ENCODE data around the gene AP2S1.

AP2S1 gene

DNA sequence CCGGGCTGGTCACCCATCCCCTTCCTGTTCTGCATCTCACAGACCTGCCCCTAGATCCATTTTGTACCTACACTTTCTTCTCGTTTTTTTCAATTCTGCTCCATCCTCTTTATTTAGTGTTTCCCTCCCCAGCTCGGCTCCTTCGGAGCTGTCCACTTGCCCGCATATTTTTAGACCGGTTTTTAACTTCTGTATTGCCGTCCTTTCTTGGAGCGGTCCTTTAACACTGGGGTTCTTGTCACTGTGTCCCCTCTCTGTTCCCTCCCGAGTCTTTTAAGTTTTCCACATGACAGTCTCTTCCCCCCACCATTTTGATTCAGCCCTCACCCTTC, 11.8 kb upstream of the AP2S1 start:
- DNase-seq (ENCODE audit: low read depth in 1 of 2, low spot score in 1 of 2): no peak
- Histone ChIP-seq H3K27ac (replicated peaks) (no peak overlapping the region), H3K4me3 (replicated peaks; ENCODE audit: insufficient read depth, low read length) (peak overlapping the region; percentile 84), H3K27me3 (ENCODE audit: insufficient read depth, poor library complexity, severe bottlenecking) (no peaks in the 10 kb centered on the region)
- TF ChIP-seq, protein P1, sequence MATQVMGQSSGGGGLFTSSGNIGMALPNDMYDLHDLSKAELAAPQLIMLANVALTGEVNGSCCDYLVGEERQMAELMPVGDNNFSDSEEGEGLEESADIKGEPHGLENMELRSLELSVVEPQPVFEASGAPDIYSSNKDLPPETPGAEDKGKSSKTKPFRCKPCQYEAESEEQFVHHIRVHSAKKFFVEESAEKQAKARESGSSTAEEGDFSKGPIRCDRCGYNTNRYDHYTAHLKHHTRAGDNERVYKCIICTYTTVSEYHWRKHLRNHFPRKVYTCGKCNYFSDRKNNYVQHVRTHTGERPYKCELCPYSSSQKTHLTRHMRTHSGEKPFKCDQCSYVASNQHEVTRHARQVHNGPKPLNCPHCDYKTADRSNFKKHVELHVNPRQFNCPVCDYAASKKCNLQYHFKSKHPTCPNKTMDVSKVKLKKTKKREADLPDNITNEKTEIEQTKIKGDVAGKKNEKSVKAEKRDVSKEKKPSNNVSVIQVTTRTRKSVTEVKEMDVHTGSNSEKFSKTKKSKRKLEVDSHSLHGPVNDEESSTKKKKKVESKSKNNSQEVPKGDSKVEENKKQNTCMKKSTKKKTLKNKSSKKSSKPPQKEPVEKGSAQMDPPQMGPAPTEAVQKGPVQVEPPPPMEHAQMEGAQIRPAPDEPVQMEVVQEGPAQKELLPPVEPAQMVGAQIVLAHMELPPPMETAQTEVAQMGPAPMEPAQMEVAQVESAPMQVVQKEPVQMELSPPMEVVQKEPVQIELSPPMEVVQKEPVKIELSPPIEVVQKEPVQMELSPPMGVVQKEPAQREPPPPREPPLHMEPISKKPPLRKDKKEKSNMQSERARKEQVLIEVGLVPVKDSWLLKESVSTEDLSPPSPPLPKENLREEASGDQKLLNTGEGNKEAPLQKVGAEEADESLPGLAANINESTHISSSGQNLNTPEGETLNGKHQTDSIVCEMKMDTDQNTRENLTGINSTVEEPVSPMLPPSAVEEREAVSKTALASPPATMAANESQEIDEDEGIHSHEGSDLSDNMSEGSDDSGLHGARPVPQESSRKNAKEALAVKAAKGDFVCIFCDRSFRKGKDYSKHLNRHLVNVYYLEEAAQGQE (IDR thresholded peaks at IDR 0.05; ENCODE audit: insufficient replicate concordance, low read depth): peak; percentile 67
- TF ChIP-seq, protein P2, sequence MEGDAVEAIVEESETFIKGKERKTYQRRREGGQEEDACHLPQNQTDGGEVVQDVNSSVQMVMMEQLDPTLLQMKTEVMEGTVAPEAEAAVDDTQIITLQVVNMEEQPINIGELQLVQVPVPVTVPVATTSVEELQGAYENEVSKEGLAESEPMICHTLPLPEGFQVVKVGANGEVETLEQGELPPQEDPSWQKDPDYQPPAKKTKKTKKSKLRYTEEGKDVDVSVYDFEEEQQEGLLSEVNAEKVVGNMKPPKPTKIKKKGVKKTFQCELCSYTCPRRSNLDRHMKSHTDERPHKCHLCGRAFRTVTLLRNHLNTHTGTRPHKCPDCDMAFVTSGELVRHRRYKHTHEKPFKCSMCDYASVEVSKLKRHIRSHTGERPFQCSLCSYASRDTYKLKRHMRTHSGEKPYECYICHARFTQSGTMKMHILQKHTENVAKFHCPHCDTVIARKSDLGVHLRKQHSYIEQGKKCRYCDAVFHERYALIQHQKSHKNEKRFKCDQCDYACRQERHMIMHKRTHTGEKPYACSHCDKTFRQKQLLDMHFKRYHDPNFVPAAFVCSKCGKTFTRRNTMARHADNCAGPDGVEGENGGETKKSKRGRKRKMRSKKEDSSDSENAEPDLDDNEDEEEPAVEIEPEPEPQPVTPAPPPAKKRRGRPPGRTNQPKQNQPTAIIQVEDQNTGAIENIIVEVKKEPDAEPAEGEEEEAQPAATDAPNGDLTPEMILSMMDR (IDR thresholded peaks at IDR 0.05; ENCODE audit: insufficient read depth, low read length): no peak
- no peak for TF ChIP-seq GABPA (IDR thresholded peaks at IDR 0.05; ENCODE audit: low read depth)

DNA sequence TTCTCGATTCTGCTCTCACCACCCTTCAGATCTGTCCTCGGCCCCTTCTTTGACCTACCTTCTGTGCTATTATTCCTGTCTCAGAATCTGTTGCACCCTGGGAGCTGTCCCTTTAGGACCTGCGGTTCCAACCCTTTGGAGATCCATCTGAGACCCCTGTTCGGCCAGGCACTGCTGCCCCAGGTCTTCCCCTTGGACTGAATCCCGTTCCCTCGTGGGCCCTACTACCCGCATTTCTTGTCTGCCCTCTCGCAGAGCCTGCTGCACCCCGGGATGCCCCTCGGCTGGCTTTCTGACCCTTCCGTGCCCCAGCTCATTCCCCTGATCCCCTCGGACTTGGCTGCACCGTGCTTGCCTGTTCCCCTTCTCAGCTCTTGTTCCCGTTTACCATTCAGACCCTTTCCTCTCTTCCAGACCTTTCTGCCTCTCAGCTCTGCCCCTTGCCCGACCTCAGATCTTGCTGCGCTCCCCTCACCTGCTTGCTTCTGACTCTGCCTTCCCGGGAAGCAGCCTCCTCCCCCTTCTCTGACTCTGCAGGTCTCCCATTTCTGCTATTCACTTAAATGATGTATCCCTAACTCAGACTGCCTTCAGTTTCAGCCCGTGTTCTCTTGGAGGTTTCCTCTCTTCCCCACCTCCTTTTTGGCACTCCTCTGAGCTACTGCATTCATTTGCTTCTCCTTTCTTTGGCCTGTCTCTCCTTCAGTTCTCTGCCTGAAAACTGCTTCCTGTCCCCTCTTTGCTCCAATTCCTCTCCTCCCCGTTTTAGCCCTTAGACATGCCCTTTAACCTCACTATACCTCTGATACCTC, 11.3 kb upstream of the AP2S1 start:
- TF ChIP-seq, protein P1 (IDR thresholded peaks at IDR 0.05; ENCODE audit: insufficient replicate concordance, low read depth): peak; percentile 24
- TF ChIP-seq SPI1 (IDR thresholded peaks at IDR 0.05; ENCODE audit: borderline replicate concordance, low read depth): no peak
- peak overlapping the region; percentile 60 for H3K27ac ChIP-seq (replicated peaks)
- H3K4me3 ChIP-seq (replicated peaks; ENCODE audit: insufficient read depth, low read length): peak overlapping the region; percentile 84
- no peaks in the 10 kb centered on the region for H3K27me3 ChIP-seq (ENCODE audit: insufficient read depth, poor library complexity, severe bottlenecking)
- DNase-seq (ENCODE audit: low read depth in 1 of 2, low spot score in 1 of 2): peak in 1 of 2 experiments; percentile 28

DNA sequence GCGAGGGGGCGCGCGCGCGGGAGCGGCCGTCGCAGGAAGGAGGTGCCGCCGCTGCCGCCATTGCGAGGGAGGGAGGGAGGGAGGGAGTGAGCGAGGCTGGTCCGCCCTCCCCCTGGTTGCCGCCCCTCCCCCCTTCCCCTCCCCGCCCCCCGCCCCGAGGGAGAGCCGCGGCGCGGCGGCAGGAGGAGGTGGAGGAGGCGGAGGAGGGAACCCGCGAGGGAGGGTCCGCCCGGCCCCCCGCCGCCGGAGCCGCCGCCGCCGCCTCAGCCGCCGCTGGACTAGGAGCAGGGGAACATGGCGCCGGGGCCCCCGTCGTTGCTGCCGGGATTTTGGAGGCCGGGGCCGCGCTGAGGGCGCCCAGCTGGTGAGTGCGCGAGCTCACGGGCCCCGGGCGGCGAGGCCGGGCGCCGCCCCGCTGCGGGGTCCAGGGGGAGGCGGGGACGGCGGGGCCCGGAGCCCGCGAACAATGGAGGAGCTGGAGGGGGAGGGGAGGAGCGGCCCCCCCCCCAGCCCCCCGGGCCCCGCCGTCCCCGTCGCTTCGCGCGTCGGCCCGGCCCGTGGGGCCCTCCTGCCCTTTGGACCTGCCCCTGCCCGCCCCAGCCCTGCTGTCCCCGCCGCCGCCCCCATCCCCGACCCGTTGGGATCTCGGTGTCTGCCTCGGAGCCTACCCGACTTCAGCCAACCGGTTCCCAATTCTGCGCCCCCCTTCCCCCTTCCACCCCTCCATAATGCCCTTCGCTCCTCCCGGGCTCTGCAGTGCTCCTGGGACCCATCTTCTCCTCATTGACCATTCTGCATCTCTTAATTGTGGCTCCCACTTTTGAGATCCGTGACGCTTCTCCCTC, 10.4 kb upstream of the AP2S1 start, which contains the start of gene ARHGAP35:
ARHGAP35 (plus strand) TSS at position 152 of the 845 bp plus-strand sequence. CDS start 57,679 bp downstream, outside the sequence.
- Histone ChIP-seq H3K27ac (replicated peaks) (peak within 1 kb of the TSS; percentile 97), H3K27me3 (ENCODE audit: insufficient read depth, poor library complexity, severe bottlenecking) (no peaks in the 10 kb centered on the region), H3K4me3 (replicated peaks; ENCODE audit: insufficient read depth, low read length) (peak within 1 kb of the TSS; percentile 84)
- TF ChIP-seq GABPA (IDR thresholded peaks at IDR 0.05; ENCODE audit: low read depth) (no peak), SPI1 (IDR thresholded peaks at IDR 0.05; ENCODE audit: borderline replicate concordance, low read depth) (no peak), POLR2AphosphoS5 (IDR thresholded peaks at IDR 0.05; ENCODE audit: low read depth) (no peak)
- TF ChIP-seq, protein P1 (IDR thresholded peaks at IDR 0.05; ENCODE audit: insufficient replicate concordance, low read depth): no peak
- TF ChIP-seq, protein P2 (IDR thresholded peaks at IDR 0.05; ENCODE audit: insufficient read depth, low read length): no peak
- no peak for DNase-seq (ENCODE audit: low read depth in 1 of 2, low spot score in 1 of 2)

Data from HL-60 (cell line).